Skeletal muscle cell (primary cell): ENCODE data around the gene NT5E.
"Not testable (repeated sequence)": the region's sequence is repeated elsewhere in the genome, so short reads cannot be mapped to it uniquely, and the experiment has no call there.

ENCODE experiments used
- DNase-seq: peaks from one replicate; pipeline ENCODE4 v3.0.0-alpha.2; 2010; ENCODE audit warnings: low read depth
- H3K4me3 ChIP-seq: 2 replicates; pipeline ENCODE4 v1.5.1; 2011; ENCODE audit warnings: low read depth, mild to moderate bottlenecking, control low read depth, low read length, moderate library complexity

Gene NT5E

GRCh38 chr6:85482206-85482904 is 32.5 kb downstream of the NT5E start:
- no peak overlapping the region for H3K4me3 ChIP-seq
- no peak for DNase-seq

GRCh38 chr6:85482905-85483700 is 33.2 kb downstream of the NT5E start:
- no peak overlapping the region for H3K4me3 ChIP-seq
- DNase-seq = no peak

GRCh38 chr6:85483846-85484245 is 34.0 kb downstream of the NT5E start:
- DNase-seq = no peak
- no peak overlapping the region for H3K4me3 ChIP-seq

- H3K4me3 ChIP-seq = no peak overlapping the region
- no peak for DNase-seq
Observed at GRCh38 chr6:85484948-85485347, 35.1 kb downstream of the NT5E start.

- H3K4me3 ChIP-seq = no peak overlapping the region
- no peak for DNase-seq
Observed at GRCh38 chr6:85490516-85491248, 40.8 kb downstream of the NT5E start.

- DNase-seq = no peak
Observed at GRCh38 chr6:85493389-85493788, 43.5 kb downstream of the NT5E start.

GRCh38 chr6:85494547-85495536 is 45.0 kb downstream of the NT5E start:
- DNase-seq = no peak
- no peak overlapping the region for H3K4me3 ChIP-seq

More at GRCh38 chr6:85493389-85493788, 43.5 kb downstream of the NT5E start:
- H3K4me3 ChIP-seq = no peak overlapping the region

GRCh38 chr6:85496009-85496579 is 46.2 kb downstream of the NT5E start:
- no peak overlapping the region for H3K4me3 ChIP-seq
- DNase-seq = no peak

- DNase-seq = no peak
- H3K4me3 ChIP-seq = no peak overlapping the region
Observed at GRCh38 chr6:85496856-85497255, 47.0 kb downstream of the NT5E start.

- DNase-seq = peak; percentile 18
Observed at GRCh38 chr6:85498596-85499258, 48.8 kb downstream of the NT5E start.

GRCh38 chr6:85506441-85507093 is 56.7 kb downstream of the NT5E start:
- no peak overlapping the region for H3K4me3 ChIP-seq
- DNase-seq = no peak

More at GRCh38 chr6:85498596-85499258, 48.8 kb downstream of the NT5E start:
- no peak overlapping the region for H3K4me3 ChIP-seq

GRCh38 chr6:85516168-85516567 is 66.3 kb downstream of the NT5E start:
- no peak for DNase-seq
- H3K4me3 ChIP-seq = no peak overlapping the region

GRCh38 chr6:85524281-85524680 is 74.4 kb downstream of the NT5E start:
- not testable (repeated sequence) for DNase-seq

GRCh38 chr6:85537055-85537494 is 87.2 kb downstream of the NT5E start:
- DNase-seq = no peak
- no peak overlapping the region for H3K4me3 ChIP-seq

More at GRCh38 chr6:85524281-85524680, 74.4 kb downstream of the NT5E start:
- not testable (repeated sequence) for H3K4me3 ChIP-seq

GRCh38 chr6:85544776-85545175 is 94.9 kb downstream of the NT5E start:
- H3K4me3 ChIP-seq = no peak overlapping the region
- DNase-seq = no peak
